TTC549 (cell line): ENCODE results near the gene ARID3C.

ENCODE experiments used
- FAIRE-seq: peaks from 2 replicates; lab custom pipeline; 2012; peaks lifted over from hg19 to GRCh38; lab: Jason Lieb, UNC

The ARID3C gene

DNA sequence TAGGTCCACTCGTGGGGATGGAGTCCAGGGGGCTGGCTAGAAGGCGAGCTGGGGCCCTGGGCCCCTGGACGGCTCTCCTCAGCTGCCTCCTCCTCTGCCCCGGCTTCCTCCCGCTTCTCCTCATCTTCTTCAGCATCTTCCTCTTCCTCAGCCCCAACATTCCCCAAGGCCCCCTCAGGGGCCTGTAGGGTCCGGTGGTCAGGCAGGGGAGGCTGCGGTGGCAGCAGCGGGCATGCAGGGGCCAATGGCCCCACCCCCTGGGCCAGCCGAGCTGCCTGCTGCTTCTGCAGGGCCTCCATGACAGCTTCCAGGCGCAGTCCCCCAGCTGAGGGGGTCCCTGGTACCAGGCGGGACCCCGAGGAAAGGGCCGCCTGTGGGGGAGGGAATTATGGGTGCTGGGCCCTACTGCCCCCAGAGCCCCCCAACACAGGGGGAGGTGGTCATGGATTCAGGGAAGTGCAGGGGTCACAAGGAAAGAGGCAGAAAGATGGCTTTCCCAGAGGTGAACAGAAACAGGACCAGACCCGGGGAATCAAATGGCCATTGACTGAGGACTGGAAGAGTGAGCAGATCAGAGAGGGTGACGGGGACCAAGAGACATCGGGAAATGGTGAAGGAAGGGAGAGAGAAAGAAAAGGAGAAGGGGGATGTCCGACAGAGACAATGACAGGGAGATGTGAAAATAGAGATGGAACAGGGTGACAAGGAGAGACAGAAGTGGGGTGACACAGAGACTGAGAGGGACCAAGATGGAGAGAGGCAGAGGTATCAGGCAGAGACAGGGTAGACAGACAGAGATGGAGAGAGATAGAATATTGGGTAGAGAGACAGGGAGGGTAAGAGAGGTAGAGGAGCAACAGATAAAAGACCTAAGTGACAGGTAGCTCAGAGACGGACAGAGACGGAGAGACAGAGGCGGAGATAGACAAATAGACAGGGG, 880 bp downstream of the ARID3C start:
- FAIRE-seq, result no peak

DNA sequence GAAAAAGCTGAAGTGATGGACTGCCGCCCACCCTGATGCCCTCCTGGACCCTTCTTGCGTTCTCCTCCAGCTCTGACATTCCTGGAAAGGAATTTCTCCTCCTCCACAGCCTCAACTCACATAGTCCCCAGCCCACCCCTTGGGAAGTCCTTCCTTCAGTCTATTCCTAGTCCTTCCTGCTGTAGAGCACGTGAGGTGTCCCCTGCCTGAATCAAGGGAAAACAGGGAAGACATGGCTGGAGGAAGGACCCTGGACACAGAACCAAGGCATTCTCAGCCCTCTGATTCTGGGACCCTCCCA, 3.7 kb downstream of the ARID3C start:
- FAIRE-seq, result no peak

DNA sequence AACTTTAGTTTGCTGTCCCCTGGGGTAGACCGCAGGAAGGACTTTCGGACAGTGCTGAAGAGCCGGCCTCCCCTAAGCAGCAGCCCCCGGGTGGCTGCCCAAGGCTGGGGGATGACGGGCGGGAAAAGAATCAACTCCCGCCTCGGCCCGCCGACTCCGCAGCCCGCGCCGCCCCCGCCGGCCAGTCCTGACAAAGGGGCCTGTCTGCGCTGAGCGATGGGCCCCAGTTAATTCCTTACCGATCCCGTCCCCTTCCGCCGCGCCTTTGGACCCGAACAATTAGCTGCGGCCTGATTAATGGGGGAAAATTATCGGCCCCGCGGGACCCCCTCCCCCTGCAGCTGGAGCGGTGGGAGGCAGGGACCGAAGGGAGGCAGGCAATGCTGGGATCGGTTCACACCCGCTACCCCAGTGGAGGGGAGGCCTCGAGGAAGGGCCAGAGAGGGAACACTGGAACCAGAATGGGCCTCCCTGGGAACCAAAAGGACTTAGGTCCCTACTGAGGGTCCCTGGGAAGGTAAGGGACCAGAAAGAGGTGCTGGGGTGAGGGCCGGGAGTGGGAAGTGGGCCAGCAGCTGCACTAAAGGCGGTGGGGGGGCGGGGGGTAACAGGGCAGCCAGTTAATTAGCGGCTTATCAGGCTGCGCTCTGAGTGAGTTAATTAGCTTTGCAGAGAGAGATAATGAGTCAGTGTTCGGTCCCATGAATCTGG, 4.2 kb downstream of the ARID3C start:
- no peak for FAIRE-seq

DNA sequence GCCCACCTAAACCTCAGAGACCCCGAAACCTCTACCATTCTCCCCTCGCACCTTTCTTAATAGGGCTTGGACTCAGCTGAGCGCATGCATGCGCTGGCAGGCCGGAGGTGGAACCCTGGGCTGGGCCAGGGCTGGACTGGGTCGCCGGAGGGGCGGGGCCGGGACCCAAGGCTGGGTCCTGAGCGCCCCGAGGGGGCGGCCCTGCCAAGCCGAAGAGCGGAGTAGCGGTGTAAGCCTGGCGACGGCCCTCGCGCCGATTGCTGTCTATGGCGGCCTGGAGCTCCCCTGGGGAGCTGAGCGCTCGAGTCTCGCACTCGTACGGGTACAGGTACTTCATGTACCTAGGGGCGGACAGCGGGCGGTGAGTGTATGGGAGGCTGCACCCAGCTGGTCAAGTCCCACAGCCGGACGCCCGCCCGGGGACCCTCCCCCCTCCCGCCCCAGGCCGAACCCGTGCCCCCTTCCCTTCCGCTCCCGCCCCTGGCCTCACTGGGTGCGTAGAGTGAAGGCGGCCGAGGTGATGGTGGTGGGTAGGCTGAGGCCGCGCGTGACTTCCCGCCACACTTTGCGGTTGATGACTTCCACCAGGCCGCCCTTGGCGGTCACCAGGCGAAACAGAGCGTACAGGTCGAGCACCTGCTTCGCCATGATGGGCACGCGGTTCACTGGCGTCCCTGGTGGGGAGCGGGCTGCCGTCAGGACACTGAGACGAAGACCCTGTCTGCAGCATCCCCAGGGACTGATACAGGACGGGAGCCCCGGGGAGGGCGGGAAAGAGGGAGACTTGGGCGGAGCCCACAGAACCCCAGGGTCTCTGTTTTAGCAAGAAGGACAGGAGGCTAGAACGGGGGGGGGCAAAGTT, 5.3 kb downstream of the ARID3C start:
- FAIRE-seq, result no peak

DNA sequence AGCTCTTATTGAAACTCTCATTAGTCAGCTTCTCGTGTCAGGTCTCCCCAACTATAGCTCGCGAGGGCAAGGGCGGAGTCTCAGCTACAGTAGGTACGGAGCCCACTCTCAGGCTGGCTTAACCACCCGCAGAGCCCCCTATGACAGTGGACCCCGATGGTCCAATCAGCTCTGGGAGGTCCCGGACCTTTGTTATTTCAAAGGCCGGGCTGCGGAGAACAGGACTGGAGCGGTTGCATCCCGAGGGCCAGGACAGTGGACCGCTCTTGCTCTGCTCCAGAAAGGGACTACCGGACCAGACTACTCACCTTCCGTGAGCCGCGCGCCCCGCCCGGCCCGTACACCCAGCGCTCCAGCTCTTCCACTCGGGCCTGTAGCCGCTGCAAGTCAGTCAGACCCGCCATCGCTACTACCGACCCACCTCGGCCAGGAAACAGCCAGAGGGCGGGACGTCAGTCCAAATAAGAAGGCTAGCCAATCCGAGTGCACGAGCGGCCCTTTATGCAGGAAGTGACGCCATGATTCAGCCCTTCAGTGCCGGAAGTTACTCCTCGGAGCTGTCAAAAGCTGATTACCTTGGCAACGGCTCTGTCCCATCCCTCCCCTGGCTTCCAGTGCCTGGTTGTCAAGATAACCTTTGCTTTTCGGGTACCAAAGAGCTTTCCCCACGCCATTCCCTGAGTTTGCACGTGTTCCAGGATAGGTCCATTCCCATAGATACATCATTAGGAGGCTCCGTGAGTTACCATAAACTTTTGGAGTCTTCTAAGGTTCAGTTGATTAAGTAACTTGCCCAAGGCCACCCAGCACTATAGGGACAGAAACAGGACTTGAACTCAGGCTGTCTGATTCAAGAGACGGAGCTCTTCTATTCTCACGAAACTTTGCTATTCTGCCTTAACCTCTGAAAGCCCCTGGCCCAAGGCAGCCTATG, 8.5 kb downstream of the ARID3C start, which contains the start of gene DCTN3:
DCTN3 (minus strand) TSS at position 435 of the 934 bp plus-strand sequence; CDS start at position 404, 31 bp downstream.
- peak; percentile 90 for FAIRE-seq

DNA sequence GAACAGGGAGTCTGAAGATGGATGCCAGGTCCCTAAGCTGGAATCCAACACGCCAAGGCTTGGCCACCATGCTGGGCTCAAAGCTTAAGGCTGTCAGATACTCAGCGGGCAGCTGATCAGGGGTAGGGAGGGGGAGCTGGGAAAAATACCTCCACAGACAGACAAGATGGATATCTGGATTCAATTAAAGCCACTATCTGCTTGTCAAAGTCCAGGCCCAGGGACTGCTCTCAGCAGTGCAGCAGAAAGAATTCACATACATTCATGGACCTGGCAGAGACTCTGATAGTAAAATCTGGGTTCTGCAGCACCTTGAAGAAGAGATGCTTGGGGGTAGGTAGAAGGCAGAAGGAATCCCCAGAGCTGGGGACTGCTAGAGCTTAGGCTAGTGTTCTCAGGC, 13.7 kb downstream of the ARID3C start:
- FAIRE-seq, result no peak

DNA sequence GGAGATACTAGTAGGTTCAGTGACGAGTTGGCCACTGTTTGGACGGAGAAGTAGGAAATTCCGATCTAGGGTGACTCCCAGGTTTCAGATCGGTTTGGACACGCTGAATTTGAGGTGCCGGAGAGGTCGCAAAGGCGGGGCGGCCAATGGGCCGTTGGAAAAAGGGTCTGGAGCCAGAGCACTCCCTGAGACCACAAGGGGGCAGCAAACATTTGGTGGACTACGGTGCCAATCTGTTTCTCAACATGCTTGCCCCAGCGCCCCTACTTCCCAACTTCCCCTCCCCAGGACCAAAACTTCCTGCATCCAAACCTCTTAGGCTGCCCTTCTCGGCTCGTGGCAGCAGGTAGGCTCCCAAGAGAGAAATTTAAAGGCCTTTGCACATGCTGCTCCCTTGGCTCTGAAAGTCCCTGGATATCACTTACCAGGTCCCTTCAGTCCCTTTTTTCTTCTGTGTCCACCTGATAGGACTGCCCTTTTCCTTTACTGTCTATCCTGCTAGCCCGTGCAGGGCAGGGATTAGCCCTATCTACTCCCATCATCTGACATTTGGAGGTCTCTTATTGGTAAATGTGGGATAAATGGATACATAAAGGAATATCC, 16.0 kb downstream of the ARID3C start:
- no peak for FAIRE-seq

DNA sequence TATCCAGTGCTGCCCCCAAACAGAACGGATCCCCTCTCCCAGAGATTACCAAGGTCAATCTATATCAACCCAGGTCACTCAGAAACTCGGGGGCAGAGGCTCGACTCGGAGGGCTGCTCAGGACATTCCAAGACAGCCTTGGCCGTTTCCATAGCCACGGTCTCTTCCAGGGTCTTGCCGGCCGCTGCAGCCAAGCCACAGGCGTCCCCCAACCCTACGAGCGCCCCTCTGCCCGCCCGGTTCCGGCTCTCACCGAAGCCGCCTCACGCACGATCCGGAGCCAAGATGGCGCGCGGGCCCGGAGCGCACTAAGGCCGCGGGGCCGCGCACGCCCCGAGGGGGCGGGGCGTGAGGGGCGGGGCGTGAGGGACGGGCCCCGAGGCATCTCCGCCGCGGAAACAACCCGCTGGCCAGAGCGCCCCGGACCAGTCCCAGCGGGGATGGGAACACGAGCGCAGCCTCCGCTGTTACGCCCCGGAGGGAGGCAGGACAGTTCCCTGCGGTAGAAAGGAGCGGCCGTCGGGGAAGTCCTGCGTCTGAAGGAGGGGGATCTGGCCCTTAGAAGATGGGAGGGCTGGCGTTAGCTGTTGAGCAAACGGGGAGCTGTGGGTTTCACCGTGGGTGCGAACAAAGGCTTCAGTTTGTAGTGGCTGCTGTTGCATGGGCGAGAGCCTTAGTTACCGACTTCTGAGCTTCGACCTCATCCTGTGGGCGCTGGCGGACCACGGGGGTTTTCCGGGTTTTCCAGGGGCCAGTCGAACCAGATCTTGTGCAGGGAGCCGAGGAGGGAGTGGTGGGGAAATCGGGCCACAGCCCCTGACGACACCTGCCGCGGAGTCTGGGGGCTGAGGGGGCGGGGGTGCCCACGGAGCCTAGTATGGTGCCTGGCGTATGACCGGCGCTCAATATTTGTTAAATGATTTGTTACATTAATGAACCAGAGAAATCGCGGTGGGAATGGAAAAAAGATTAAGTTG, 16.8 kb downstream of the ARID3C start, which contains the start of gene RPP25L:
RPP25L (minus strand) TSS at position 287 of the 977 bp plus-strand sequence. CDS start 801 bp downstream, outside the sequence.
- no peak for FAIRE-seq

DNA sequence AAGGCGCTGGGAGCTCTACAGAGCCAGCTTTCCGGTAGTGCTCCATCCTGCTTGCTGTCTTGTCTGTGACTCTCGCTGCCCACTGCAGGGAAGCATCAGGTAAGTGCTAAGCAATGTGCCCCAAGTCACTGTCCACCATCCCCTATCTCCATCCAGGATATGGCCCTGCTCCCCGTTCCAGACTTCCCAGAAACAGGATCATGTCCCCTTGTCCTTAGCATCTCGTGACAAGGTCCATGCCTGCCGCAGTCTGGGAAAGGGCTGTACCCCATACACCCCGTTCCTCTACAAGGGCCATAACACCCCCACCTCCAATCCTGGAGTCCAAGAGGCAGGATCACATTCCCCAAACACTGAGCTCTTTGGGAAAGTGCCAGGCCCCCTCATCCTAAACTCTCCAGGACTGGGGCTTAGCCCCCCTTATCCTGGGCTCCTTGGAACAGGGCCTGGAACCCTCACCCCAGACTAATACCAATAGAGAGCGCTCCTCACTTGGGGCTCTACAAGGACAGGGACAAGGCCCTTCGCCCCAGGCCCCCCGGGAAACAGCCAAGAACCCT, 17.5 kb downstream of the ARID3C start:
- no peak for FAIRE-seq

DNA sequence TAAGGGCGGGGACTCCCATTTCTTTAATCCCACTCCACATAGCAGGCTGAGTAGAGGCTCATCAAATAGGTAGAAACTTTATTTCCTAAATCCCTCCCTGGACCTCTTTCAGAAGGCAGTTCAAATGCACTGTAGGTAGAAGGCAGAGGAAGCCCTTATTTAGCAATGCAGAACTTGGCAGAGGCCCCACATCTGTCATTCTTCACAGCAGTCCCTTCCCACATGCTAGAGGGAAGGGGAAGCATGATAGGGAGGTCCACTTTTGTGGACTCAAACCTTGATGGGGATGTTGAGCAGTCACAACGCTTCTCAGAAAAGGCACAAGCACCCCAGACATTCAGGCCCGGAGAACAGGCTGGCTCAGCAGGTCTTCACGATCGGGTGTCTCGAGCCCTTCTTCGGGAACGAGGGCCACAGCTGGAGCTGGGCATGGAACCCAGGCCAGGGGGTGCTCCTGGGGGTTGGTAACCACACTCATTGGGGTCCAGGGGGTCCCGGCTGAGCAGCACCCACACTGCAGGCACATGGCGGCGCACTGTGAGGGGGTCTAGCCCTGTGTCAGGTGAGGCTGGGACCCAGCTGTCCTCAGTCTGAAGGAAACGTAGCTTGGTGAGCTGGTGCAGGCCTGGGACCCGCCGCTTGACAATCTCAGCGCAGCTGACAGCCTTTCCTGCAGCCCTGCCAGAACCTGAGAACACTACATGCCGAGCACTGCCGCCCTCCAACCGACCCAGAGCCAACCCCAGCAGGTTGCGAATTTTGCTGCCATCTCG, 18.2 kb downstream of the ARID3C start:
- FAIRE-seq, result no peak

DNA sequence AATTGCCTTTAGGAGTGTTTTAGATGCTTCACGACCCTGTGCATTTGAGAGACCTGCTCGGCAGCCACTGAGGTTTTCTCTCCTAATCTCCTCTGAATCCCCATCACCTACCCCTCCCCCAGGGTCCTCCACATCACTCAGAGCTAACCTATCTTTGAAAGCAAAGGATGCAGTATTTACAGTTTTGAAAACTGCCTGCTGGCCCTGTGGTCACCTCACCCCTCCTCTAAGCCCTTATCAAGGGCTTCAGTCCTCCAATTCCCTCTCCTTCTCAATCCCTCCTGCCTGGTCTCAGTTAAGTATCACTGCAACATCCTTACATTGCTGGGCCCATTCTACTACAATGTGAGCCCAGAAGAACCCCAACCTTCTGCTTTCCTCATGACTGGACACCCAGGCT, 21.5 kb downstream of the ARID3C start:
- FAIRE-seq, result no peak

DNA sequence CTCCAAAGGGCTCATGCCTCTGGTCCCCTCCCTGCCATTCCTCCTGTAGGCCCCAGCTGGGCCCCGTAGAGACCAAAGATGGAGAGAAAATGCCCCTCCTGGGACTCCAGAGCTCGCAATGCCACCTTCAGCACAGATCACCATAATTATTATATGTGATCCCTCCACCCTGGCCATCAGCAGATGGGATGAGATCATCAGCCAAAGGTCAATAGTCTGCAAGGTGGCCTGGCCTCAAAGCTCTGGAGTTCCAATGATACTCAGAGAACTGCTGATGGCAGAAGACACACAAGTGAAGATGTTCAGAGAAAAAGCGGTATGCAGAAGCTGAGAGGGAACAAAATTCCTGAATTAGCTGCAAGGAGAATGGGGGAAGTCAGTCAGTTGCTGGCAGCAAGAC, 22.0 kb downstream of the ARID3C start:
- no peak for FAIRE-seq

DNA sequence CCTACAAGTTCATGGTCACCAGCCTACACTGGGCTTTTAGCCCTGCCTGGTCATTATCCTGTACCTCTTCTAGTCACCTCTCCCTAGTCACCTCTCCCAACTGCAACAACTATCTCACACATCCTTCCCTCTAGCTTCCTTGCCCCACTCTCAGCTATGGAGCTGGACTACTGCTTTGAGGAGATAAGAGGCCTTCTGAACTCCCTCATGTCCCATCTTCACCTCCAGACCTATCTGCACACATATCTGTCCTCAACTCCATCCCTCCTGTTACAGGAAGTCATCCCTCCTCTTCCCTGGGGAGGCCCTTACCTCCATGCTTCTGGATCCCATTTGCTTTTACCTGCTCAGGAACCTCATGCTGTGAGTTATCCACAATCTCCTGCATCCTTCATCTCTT, 22.7 kb downstream of the ARID3C start:
- no peak for FAIRE-seq

DNA sequence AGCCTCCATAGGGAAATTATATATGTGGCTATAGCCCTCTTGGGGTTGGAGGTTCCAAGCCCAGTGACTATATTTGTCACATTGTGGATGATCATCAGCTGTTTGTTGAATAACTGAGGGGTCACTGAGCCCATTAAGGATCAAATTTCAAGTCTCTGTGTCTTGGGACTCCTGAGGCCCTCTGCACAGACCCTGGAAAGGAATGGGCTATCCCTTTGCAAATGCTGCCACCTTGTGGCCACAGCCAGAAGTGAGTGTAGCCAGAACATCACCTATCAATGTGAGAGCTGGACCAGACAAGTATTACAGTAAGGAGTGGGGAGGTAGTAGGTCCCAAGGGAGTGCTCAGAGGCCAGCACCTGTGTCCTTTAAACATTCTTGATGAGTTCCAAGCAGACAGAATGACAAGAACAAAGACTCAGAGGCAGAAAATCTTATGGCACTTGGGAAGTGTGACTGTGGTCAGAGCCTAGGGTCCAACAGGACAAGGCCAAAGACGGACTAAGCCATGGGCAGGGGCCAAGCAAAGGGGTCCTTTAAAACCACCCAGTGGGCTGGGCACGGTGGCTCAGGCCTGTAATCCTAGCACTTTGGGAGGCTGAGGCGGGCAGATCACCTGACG, 25.1 kb downstream of the ARID3C start:
- FAIRE-seq, result peak; percentile 62

DNA sequence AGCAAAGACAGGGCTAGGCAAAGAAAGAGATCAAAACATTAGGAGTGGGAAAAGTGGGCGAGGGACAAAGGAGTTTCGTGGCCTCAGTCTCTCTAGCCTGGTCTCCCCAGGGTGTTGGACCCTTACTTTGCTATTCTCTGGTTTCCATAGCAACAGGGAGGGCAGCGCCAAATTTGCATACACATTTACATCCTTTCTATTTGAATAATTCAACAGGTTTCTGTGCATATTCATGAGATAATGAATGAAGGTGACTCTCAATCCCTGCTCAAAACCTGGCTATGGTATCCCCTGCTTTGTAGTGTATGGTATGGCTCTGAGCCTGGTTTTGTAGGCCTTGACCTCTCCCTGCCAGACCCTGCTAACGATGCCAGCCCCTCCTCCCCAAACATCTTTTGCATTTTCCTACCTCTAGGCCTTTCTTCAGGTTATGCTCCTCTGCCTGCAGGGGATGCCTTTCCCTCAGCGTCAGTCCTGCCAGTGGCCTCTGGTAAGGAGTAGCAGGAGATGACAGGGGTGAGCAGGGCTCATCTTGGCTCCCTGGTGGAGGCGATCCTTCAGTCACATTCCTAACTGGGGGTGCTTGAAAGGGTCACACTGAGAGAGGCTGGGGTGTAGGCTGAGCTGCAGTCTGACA, 26.8 kb downstream of the ARID3C start:
- FAIRE-seq, result no peak

DNA sequence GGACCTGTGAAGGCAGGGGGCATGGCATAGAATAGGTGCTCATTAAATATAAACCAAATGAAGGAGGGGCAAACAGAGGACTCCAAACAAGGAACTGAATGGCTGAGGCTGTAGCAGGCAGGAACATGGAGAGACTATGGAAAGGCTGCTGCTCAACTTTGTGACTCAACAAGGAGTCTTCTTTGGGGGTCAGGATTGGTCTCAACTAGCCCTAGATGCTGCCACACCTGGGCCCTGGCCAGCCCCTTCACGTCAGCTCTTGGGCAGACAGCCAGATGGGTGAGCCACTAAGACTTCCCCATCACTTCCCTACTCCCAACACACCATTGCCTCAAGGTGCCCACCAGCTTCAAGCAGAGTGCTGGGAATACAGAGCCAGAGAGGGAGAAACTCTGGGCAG, 28.0 kb downstream of the ARID3C start:
- FAIRE-seq, result no peak

DNA sequence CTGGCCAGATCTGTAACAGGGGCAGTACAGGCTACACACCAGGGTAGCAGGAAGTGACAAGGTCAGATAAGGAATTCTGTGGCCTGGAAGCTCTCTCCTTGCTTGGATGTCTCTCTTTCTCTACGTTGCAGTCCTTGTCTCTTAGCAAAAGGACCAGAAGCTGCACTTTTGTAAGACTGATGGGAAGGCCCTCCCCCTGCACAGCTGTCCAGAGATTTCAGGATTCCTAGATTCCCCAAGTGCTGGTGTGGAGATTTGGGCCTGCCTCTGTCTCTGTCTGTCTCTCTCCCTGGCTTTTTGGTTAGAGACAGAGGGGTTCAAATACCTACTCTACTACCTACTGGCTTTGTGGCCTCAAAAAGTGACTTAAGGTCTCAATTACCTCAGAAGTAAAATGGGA, 29.3 kb downstream of the ARID3C start:
- no peak for FAIRE-seq

DNA sequence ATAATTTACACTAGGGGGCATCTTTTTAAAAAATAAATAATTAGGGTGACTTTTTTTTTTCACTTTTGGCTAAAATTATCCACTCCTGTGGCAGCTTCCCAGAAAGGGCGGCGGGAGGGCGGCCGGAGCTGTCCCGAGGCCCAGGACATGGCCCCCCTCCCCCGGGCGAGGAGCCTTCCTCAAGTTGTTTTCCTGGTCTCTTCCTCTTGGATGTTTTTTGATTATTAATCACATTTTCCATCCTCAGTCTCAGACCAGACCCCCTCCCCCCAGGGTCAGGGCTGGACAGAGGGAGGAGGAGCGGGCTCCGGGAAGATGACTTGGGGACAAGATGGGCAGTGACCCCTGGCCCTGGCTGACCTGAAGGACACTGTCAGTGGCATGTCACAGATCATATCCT, 34.7 kb downstream of the ARID3C start:
- FAIRE-seq, result no peak
